Measurements from ENCODE around the gene ERICH6. TPM values are rescaled to one million over a fixed set of nuclear protein-coding genes. Genes with fewer than 3 reads are reported as not detected.

Gene ERICH6
- total RNA-seq, 3 donors from 2014 or later = 0.29 to 0.98 (median 0.48) TPM

- no peak for TF ChIP-seq POLR2AphosphoS5 (IDR thresholded peaks at IDR 0.05)
- no peak for TF ChIP-seq POLR2A (IDR thresholded peaks at IDR 0.05)
- TF ChIP-seq CTCF (IDR thresholded peaks at IDR 0.05) = no peak
- Histone ChIP-seq H3K27me3 (no peaks in the 10 kb centered on the region), H3K9me3 (no peaks in the 10 kb centered on the region), H3K4me1 (peaks cover 0 to 4% of the 10 kb centered on the region in 2 donors), H3K36me3 (no peaks in the 10 kb centered on the region), H3K4me3 (no peak overlapping the region), H3K27ac (no peak overlapping the region)
- intact Hi-C loops (cut with DNase I; ENCODE audit: low total_unique reads) = no loop called here
- DNase-seq (ENCODE audit: low spot score in 2 of 2) = no peak
Observed at GRCh38 chr3:150742679-150743078, 39.0 kb upstream of the ERICH6 start.

- peaks cover 0 to 5% of the 10 kb centered on the region in 2 donors for H3K4me1 ChIP-seq
- intact Hi-C loops (cut with DNase I; ENCODE audit: low total_unique reads) = no loop called here
- no peak for DNase-seq (ENCODE audit: low spot score in 2 of 2)
- no peak overlapping the region for H3K4me3 ChIP-seq
- no peaks in the 10 kb centered on the region for H3K9me3 ChIP-seq
- H3K36me3 ChIP-seq = no peaks in the 10 kb centered on the region
- H3K27me3 ChIP-seq = no peaks in the 10 kb centered on the region
- TF ChIP-seq CTCF (IDR thresholded peaks at IDR 0.05) (no peak), POLR2A (IDR thresholded peaks at IDR 0.05) (no peak), POLR2AphosphoS5 (IDR thresholded peaks at IDR 0.05) (no peak)
- no peak overlapping the region for H3K27ac ChIP-seq
Observed at GRCh38 chr3:150742141-150742523, 38.4 kb upstream of the ERICH6 start.

- Histone ChIP-seq H3K36me3 (no peaks in the 10 kb centered on the region), H3K27me3 (no peaks in the 10 kb centered on the region), H3K4me1 (peaks cover 2 to 5% of the 10 kb centered on the region in 2 donors), H3K4me3 (no peak overlapping the region), H3K9me3 (no peaks in the 10 kb centered on the region), H3K27ac (no peak overlapping the region)
- intact Hi-C loops (cut with DNase I; ENCODE audit: low total_unique reads) = no loop called here
- DNase-seq (ENCODE audit: low spot score in 2 of 2) = no peak
- no peak for TF ChIP-seq POLR2A (IDR thresholded peaks at IDR 0.05)
- no peak for TF ChIP-seq CTCF (IDR thresholded peaks at IDR 0.05)
- no peak for TF ChIP-seq POLR2AphosphoS5 (IDR thresholded peaks at IDR 0.05)
Observed at GRCh38 chr3:150741497-150742140, 37.9 kb upstream of the ERICH6 start.

- Histone ChIP-seq H3K4me3 (no peak overlapping the region), H3K4me1 (peaks cover 2 to 5% of the 10 kb centered on the region in 2 donors), H3K9me3 (no peaks in the 10 kb centered on the region), H3K27ac (no peak overlapping the region), H3K36me3 (no peaks in the 10 kb centered on the region), H3K27me3 (no peaks in the 10 kb centered on the region)
- no peak for TF ChIP-seq POLR2A (IDR thresholded peaks at IDR 0.05)
- TF ChIP-seq CTCF (IDR thresholded peaks at IDR 0.05) = no peak
- no peak for TF ChIP-seq POLR2AphosphoS5 (IDR thresholded peaks at IDR 0.05)
- intact Hi-C loops (cut with DNase I; ENCODE audit: low total_unique reads) = no loop called here
- DNase-seq (ENCODE audit: low spot score in 2 of 2) = no peak
Observed at GRCh38 chr3:150740733-150741496, 37.2 kb upstream of the ERICH6 start.

Measured in breast epithelium (tissue), 4 donors.